ENCODE data around the gene NRG4.

The NRG4 gene

GRCh38 chr15:75891895-75892294, 120.3 kb downstream of the NRG4 start:
- Histone ChIP-seq H3K27me3 (ENCODE audit: low read depth, low read length) (no peaks in the 10 kb centered on the region), H3K36me3 (ENCODE audit: control insufficient read depth in 1 of 2, insufficient read depth in 2 of 2, low read length in 2 of 2) (peaks cover 0 to 25% of the 10 kb centered on the region in 2 donors), H3K9me3 (ENCODE audit: control insufficient read depth in 1 of 2, low read length in 2 of 2) (no peaks in the 10 kb centered on the region), H3K4me3 (ENCODE audit: low read depth in 1 of 2, low read length in 2 of 2) (no peak overlapping the region), H3K4me1 (ENCODE audit: control insufficient read depth in 1 of 2, insufficient read depth in 2 of 2, low read length in 2 of 2) (peaks cover 0 to 3% of the 10 kb centered on the region in 2 donors), H3K27ac (ENCODE audit: low read length) (peak overlapping the region; percentile 3)
